22Rv1 (cell line): ENCODE measurements around the gene PBX1.

Experiments used
- H3K27ac ChIP-seq: fragments of 450-650 bp; 2 replicates; pipeline ENCODE4 v1.5.1; 2017
- ZFX ChIP-seq: fragments of 450-650 bp; IDR thresholded peaks from 2 replicates; pipeline ENCODE4 v1.6.1; 2017; ENCODE audit warnings: antibody characterized with exemption, borderline replicate concordance
- TF ChIP-seq, protein P1 (sequence below): fragments of 450-650 bp; IDR thresholded peaks from 2 replicates; pipeline ENCODE4 v1.5.1; 2017; ENCODE audit warnings: mild to moderate bottlenecking

PBX1 gene

DNA sequence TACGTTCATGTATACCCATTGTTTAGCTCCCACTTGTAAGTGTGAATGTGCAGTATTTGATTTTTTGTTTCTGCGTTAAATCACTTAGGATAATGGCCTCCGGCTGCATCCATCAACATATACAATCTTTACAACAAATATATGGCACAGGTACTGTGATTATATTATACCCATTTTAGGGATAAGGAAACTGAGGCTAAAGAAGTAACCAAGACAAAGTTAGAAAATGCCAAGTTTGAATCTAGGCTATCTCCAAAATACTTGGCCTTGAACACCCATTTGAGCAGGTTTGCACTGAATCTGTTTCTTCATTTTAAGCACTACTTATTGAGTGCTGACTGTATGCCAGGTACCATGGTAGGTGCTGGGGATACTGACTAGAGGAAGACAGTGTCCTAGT is 149.6 kb downstream of the PBX1 start:
- no peak for TF ChIP-seq ZFX
- TF ChIP-seq, protein P1, sequence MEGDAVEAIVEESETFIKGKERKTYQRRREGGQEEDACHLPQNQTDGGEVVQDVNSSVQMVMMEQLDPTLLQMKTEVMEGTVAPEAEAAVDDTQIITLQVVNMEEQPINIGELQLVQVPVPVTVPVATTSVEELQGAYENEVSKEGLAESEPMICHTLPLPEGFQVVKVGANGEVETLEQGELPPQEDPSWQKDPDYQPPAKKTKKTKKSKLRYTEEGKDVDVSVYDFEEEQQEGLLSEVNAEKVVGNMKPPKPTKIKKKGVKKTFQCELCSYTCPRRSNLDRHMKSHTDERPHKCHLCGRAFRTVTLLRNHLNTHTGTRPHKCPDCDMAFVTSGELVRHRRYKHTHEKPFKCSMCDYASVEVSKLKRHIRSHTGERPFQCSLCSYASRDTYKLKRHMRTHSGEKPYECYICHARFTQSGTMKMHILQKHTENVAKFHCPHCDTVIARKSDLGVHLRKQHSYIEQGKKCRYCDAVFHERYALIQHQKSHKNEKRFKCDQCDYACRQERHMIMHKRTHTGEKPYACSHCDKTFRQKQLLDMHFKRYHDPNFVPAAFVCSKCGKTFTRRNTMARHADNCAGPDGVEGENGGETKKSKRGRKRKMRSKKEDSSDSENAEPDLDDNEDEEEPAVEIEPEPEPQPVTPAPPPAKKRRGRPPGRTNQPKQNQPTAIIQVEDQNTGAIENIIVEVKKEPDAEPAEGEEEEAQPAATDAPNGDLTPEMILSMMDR, result no peak
- no peak overlapping the region for H3K27ac ChIP-seq

DNA sequence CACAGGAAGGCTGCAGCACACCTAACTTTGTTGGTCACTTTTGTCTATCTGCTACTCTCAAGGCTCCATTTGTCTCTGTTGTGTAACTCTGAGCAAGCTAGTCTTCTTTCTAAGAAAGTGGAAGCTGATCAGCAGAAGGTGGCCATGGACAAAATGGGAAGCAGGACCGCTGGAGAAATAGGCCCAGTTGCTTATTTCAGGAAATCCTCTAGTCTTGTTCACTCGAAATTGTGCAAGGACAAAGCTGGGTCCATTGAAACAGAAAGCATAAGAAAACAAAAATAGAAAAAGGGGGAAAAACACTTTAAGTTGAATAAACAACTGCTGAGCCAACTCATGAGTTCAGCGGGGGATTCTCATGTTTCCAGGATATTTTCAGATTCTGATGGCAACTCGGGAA is 150.1 kb downstream of the PBX1 start:
- no peak for TF ChIP-seq ZFX
- TF ChIP-seq, protein P1, result no peak

DNA sequence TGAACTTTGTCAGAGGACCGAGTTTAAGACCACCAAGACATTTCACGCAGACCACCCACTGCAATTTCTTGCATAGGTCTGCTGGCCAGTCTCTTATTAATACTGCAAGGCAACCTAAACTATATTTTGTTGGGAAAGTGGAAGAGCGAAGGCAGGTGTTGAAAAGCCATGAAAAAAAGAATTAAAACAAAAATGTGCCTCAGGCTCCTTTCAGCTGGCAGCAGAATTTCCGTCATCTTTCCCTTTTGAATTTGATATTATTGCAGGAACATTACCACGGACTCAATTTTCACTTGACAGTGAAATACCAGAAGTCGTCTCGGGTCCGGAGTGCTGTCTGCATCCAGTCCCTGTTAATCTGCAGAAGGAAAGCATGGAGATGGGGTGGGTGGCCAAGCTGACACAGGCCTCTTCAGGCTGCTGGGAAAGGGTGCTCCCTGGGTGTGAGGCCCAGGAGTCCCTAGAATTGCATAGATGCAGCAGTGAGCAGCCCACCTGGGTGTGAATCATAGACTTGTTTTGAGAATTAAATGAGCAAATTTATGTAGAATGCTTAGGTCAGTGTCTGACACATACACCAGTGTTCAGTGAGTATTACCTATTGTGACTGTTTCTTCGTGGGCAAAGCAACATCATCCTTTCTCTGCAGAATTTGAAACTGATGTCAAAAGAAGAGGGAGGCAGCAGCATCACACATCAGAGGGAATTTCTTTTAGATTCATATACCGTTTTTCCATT is 150.7 kb downstream of the PBX1 start:
- H3K27ac ChIP-seq, result no peak overlapping the region
- TF ChIP-seq, protein P1, result no peak
- no peak for TF ChIP-seq ZFX

More for the DNA sequence above, 150.1 kb downstream of the PBX1 start:
- H3K27ac ChIP-seq, result no peak overlapping the region

DNA sequence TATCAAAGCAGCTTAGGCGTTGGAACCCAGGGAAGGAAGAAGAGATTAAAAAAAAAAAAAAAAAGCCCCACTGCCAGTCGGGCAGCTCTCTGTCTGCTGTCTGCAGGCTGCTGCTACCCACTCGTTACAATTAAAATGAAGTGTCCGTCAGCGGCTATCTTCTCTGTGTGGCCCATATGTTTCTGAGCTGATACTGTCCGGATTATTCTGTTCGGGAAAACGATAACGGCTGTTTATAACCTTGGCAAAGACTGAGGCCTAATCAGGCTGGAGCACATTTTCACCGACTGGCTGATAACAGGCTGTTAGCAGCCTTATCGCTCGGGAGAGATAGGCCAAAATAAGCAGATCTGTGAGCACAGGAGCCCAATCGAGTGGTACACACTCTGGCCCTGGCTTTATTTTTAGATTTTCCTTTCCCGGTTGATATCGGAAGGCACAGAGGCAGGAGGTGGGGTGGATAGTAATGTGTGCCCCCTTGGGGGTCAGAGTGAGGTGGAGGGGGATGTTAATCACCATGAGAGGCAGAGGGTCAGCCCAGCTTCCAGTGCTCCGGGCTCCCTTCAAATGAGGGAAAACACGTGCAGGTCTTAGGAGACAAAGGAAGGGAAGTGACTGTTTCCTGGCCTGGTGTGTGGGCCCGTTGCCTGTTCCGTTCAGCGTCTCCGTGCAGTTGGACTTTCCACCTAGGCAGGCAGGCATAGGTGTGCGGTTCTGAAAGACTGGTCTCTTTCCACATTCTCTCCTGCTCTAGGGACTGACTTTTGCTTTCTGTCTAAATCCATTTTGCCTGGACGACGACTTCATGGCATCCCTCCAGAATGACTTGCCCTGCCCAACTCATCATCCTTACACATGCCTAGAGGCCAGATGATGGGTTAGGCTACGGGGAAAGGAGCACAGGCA is 153.4 kb downstream of the PBX1 start:
- no peak overlapping the region for H3K27ac ChIP-seq
- TF ChIP-seq, protein P1, result no peak
- no peak for TF ChIP-seq ZFX

DNA sequence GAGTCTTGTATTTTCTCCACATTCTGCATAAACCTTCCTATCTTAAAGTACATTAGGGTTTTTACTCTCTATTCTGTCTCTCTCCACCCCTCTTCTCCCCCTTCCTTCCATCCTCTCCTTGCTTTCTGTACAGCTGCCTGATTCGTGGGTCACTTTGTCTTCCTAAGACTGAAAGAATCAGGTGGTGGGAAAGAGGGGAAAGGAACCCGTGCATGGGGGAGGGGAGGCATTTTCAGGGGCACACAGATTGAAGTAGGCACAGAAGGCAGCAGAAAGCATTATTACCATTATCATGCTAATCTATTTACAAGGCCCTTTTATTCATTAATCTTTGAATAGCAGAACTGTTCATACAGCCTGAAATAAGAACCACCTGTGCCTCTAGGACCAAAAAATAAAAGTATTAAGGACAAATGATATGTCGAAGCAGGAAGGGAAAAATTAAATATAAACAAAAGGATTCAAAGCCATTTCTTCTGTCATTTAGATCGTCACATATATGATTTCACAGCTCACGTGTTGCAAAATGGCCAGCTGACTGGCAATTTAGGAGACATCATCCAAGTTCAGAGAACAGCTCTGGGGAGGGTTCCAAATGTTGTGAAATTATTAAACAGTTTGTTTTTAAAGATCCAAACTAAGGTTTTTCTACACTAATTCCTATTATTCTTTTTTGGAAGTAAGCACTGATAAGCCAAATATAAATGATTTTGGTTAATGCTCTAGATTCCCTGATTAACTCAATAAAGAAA is 154.6 kb downstream of the PBX1 start:
- no peak overlapping the region for H3K27ac ChIP-seq
- no peak for TF ChIP-seq ZFX
- TF ChIP-seq, protein P1, result no peak

DNA sequence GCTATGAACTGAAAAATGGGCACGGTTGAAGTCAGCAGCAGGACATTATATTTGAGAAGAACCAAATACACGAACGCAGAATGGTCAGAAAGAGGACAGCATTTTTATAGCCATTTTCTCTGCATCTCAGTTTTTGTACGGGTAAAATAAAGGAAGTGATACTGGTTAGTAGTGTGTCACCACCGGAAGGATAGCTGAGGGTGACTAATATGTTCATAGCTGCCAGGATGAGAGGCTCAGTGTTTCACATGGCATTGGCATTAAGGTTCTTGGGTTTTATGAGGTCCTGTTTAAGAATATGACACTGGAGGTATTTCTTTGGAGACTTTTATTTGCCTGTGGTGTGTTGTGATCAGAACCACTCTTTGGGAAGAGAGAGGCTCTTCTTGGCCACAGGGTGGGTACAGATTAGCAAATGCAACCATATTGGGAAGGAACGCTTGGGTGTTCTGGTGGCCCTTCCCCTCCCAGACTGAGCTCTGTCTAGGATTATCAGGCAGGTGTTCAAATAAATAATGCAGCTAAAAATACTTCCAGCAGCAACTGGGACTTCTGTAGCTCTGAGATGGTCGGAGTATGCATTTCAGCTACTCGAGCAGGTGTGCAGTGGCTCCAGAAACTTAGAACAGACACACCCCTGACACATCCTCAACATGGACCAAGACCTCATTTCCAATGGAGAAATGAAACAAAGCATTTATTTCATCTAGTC is 158.2 kb downstream of the PBX1 start:
- H3K27ac ChIP-seq, result no peak overlapping the region
- no peak for TF ChIP-seq ZFX
- TF ChIP-seq, protein P1, result no peak
